AG09319 (cell line): Measurements from ENCODE around the gene FABP7.

Source experiments
- DNase-seq: peaks from one replicate; pipeline ENCODE4 v3.0.0-alpha.2; 2010; ENCODE audit warnings: low read depth; ENCODE audit errors: extremely low read depth
- TF ChIP-seq, protein P1 (sequence below): IDR thresholded peaks from 2 replicates; pipeline ENCODE4 v1.5.1; 2011; ENCODE audit warnings: low read depth, mild to moderate bottlenecking, inconsistent platforms, low read length, moderate library complexity

The FABP7 gene

GRCh38 chr6:122749451-122750050 is 30.0 kb upstream of the FABP7 start:
- no peak for DNase-seq
- TF ChIP-seq, protein P1, sequence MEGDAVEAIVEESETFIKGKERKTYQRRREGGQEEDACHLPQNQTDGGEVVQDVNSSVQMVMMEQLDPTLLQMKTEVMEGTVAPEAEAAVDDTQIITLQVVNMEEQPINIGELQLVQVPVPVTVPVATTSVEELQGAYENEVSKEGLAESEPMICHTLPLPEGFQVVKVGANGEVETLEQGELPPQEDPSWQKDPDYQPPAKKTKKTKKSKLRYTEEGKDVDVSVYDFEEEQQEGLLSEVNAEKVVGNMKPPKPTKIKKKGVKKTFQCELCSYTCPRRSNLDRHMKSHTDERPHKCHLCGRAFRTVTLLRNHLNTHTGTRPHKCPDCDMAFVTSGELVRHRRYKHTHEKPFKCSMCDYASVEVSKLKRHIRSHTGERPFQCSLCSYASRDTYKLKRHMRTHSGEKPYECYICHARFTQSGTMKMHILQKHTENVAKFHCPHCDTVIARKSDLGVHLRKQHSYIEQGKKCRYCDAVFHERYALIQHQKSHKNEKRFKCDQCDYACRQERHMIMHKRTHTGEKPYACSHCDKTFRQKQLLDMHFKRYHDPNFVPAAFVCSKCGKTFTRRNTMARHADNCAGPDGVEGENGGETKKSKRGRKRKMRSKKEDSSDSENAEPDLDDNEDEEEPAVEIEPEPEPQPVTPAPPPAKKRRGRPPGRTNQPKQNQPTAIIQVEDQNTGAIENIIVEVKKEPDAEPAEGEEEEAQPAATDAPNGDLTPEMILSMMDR = no peak

DNA sequence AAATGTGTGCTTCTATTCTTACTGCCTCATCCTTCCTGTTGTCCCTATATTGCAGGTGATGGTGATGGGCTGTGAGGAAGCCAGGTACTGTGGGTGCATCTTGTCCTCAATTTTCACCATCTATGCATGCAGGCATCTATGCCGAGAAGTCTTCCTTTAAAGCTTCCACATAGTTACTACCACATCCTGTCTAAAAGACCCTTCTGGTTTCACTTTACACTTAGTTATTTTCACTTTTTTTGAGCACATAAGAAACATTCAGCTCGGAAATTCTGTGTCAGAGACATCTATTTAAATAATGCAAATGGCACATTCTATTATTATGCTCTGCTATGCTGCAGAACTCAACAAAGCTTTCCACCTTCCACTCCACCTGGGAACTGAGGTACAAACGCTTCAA is 28.2 kb upstream of the FABP7 start:
- TF ChIP-seq, protein P1 = no peak
- no peak for DNase-seq

DNA sequence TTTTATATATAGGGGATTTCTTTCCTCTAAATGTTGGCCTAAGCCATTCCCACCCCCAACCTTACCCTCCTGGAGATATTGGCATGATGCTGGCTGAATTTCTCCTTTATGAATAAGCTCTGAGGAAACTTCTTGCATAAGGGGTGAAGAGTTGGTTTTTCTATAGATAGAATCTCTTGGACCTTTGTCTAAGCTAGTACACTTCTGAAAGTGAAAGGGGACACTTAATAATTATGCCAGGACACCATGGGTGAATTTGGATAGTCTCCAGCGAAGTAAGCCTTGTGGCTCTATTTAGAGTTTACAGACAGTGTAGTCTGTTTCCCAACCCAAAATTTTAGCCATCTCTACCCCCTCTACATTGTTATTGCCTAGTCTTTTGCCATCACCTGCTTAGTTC is 27.1 kb upstream of the FABP7 start:
- DNase-seq = no peak
- TF ChIP-seq, protein P1 = no peak

- no peak for DNase-seq
- TF ChIP-seq, protein P1 = no peak
These were observed 26.4 kb upstream of the FABP7 start for GRCh38 chr6:122753000-122753687.

- peak; percentile 18 for DNase-seq
These were observed 25.8 kb upstream of the FABP7 start for GRCh38 chr6:122753688-122754056.

DNA sequence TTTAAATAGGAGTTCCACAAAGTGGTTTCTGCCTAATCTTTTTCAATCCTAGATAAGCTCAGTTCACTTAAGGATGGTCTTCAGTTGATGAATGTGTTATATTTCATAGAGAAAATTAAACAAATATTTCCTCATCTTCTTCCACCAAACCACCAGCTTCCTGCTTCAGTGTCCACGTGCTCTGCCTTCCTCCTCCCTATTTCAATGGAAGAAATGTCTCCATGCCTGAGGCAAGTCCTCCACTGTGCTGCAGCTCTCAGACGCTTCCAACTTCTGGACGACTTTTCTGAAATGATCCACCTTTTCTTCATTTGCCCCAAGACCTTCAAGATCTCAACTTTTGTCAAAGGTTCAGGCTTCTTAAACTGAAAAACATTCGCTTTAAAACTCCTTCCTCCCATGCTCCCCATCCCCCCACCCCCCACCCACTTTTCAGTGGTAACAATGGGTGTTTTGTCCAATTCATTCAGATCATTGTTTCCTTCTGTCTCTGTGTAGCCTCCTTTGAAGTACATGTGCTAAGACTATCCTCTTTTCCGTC is 25.3 kb upstream of the FABP7 start:
- no peak for DNase-seq

More at GRCh38 chr6:122753688-122754056, 25.8 kb upstream of the FABP7 start:
- TF ChIP-seq, protein P1 = no peak

GRCh38 chr6:122755901-122756300 is 23.6 kb upstream of the FABP7 start:
- DNase-seq = no peak

More for the DNA sequence above, 25.3 kb upstream of the FABP7 start:
- TF ChIP-seq, protein P1 = no peak

More at GRCh38 chr6:122755901-122756300, 23.6 kb upstream of the FABP7 start:
- TF ChIP-seq, protein P1 = no peak
